Measurements from ENCODE around the gene PLEKHG3.

The PLEKHG3 gene

DNA sequence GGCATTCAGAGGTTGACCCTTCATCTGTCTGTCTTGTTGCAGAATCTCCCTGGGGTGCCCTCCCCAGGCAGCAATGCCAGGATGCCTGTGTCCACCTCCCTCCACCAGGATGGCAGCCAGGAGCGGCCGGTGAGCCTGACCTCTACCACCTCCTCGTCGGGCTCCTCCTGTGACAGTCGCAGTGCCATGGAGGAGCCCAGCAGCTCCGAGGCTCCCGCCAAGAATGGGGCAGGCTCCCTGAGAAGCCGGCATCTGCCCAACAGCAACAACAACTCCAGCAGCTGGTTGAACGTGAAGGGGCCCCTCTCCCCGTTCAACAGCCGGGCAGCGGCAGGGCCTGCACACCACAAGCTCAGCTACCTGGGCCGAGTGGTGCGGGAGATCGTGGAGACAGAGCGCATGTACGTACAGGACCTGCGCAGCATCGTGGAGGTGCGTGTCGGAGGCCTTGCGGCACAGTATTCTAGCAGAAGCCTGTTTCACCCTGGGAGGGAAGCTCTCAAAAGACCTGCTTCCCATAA is 23.4 kb downstream of the PLEKHG3 start:
- DNase-seq (ENCODE audit: low spot score) = no peak

DNA sequence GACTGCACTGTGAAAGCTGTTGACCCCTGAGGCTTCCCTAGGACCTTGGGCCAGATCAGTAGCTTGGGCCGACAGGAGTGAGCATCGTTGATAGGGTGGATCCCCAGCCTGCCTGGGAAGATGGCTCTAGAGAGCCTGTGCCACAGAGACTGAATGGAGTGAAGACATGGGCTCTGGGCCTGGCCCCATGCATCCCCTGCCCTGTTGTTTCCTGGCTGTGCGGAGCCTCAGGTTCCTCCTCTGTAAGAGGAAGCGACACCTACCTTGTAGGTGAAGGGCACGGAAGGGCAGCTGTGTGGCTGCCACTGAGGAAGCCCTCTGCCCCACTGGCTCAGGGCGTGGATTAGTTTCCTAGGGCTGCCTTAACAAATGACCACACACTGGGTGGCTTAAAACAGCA is 23.9 kb downstream of the PLEKHG3 start:
- DNase-seq (ENCODE audit: low spot score) = no peak

- DNase-seq (ENCODE audit: low spot score) = no peak
Measured at GRCh38 chr14:64728856-64729255, 24.6 kb downstream of the PLEKHG3 start.

GRCh38 chr14:64729386-64730060 is 25.3 kb downstream of the PLEKHG3 start:
- DNase-seq (ENCODE audit: low spot score) = no peak

GRCh38 chr14:64730061-64730440 is 25.8 kb downstream of the PLEKHG3 start:
- no peak for DNase-seq (ENCODE audit: low spot score)

DNA sequence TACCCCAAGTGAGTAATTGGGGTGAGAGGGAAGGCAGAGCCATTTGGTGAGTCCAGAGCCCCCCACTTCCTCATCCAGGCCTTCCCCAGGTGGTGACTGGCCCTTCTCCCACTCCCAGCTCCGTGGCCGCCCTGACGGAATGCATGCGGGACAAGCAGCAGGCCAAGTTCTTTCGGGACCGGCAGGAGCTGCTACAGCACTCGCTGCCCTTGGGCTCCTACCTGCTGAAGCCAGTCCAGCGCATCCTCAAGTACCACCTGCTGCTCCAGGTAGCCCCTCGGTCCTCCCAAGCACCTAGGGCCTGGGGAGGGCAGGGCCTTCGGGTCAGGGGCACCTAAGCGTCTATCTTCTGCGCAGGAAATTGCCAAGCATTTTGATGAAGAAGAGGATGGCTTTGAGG is 26.5 kb downstream of the PLEKHG3 start:
- no peak for DNase-seq (ENCODE audit: low spot score)

DNA sequence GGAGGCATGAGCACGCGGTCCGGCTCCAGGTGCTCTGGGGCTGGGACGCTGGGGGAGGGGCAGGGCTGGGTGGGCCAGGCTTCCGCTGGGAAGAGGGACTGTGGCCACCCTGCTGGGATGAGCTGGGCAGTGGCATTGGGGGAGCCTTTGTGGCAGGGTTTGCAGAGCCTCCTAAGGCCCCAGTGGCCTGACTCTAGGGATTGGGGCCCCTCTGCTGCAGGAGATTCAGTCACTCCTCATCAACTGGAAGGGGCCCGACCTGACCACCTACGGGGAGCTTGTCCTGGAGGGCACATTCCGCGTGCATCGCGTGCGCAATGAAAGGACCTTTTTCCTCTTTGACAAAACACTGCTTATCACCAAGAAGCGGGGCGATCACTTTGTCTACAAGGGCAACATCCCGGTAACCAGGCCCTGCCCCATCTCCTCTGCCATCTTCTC is 26.9 kb downstream of the PLEKHG3 start:
- DNase-seq (ENCODE audit: low spot score) = no peak

GRCh38 chr14:64732066-64732465 is 27.8 kb downstream of the PLEKHG3 start:
- no peak for DNase-seq (ENCODE audit: low spot score)

GRCh38 chr14:64732536-64733120 is 28.4 kb downstream of the PLEKHG3 start:
- DNase-seq (ENCODE audit: low spot score) = no peak

DNA sequence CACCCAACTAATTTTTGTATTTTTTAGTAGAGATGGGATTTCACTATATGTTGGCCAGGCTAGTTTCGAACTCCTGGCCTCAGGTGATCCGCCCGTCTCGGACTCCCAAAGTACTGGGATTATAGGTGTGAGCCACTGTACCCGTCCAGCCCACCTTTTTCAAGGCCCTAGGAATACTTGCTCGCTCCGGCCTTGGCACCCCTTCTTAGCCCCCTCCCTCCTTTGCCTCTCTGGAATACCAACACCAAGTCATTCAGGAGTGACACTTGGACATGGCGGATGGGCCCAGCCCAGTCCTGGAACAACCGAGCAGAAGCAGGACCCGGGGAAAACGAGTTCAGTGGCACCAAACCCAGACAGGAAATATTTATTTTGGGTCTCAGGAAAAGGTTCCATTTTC is 29.1 kb downstream of the PLEKHG3 start:
- no peak for DNase-seq (ENCODE audit: low spot score)

- no peak for DNase-seq (ENCODE audit: low spot score)
Measured at GRCh38 chr14:64733899-64734298, 29.7 kb downstream of the PLEKHG3 start.

DNA sequence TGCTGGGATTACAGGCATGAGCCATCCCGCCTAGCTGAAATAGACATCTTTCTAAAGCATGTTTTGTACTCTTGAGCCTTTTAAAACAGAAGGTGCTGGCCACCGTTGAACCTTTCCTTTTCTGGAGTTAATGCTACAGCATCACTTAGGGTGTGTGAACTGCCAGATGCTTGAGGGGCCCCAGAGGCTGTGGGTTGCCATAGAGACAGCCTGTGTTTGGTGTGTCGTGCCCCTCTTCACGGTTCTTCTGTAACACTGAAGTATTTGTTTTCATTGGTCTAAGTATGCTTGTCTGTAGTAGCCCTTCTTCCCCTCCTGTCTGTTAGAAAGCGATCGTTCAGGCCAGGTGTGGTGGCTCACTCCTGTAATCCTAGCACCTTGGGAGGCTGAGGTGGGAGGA is 30.8 kb downstream of the PLEKHG3 start:
- DNase-seq (ENCODE audit: low spot score) = no peak

GRCh38 chr14:64736271-64737169 is 32.3 kb downstream of the PLEKHG3 start:
- no peak for DNase-seq (ENCODE audit: low spot score)

GRCh38 chr14:64737391-64738280 is 33.4 kb downstream of the PLEKHG3 start:
- DNase-seq (ENCODE audit: low spot score) = no peak

- no peak for DNase-seq (ENCODE audit: low spot score)
Measured at GRCh38 chr14:64738281-64738804, 34.1 kb downstream of the PLEKHG3 start.

DNA sequence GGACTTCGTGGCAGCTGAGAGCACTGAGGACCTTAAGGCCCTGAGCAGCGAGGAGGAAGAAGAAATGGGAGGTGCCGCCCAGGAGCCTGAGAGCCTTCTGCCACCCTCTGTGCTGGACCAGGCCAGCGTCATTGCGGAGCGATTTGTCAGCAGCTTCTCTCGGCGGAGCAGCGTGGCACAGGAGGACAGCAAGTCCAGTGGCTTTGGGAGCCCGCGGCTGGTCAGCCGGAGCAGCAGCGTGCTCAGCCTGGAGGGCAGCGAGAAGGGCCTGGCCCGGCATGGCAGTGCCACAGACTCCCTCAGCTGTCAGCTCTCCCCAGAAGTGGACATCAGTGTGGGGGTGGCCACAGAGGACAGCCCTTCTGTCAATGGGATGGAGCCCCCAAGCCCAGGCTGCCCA is 37.0 kb downstream of the PLEKHG3 start:
- DNase-seq (ENCODE audit: low spot score) = no peak

GRCh38 chr14:64741961-64742360 is 37.7 kb downstream of the PLEKHG3 start:
- DNase-seq (ENCODE audit: low spot score) = no peak

DNA sequence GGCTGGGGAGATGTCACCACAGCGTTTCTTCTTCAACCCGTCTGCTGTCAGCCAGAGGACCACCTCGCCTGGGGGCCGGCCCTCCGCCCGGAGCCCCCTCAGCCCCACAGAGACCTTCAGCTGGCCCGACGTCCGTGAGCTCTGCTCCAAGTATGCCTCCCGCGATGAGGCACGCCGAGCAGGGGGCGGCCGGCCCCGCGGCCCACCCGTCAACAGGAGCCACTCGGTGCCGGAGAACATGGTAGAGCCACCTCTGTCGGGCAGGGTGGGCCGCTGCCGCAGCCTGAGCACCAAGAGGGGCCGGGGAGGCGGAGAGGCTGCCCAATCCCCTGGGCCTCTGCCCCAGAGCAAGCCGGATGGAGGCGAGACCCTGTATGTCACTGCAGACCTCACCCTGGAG is 38.8 kb downstream of the PLEKHG3 start:
- no peak for DNase-seq (ENCODE audit: low spot score)

DNA sequence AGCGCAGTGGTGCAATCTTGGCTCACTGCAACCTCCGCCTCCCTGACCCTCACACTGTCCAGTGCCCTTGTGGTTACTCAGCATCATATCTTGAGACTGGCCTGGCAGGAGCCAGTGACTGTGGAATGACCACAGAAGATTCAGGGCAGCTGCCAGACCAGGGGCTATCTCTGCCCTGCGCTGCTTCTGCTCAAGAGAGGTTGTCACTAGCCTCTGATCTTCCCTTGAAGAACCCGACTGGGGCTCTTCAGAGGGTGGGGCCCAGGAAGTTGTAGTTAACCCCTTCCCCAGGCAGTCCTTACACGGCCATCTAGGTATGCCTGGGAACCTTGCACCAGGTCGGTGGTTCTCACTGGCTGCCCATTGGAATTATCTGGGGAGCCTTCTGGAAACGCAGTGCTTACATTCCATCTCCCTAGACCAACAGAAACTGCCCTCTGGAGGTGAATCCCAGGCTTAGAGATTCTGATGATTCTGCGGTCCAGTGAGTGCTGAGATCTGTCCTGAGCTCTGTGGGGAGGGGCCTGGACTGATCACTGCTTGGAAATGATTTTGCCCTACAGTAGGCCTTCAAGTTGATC is 41.4 kb downstream of the PLEKHG3 start:
- no peak for DNase-seq (ENCODE audit: low spot score)

- no peak for DNase-seq (ENCODE audit: low spot score)
Measured at GRCh38 chr14:64746298-64747250, 42.4 kb downstream of the PLEKHG3 start.

Data from CD4-positive, alpha-beta T cell treated with Interleukin-2 at 100 ng/mL for 4 hours (primary cell).